SHP77 treated with DMSO at 0.1 percent for 48 hours (cell line): ENCODE measurements around the gene KMT2C.

ENCODE experiments used
- DNase-seq: peaks from one replicate; lab custom pipeline; 2025; lab: John Stamatoyannopoulos, UW

Gene KMT2C

DNA sequence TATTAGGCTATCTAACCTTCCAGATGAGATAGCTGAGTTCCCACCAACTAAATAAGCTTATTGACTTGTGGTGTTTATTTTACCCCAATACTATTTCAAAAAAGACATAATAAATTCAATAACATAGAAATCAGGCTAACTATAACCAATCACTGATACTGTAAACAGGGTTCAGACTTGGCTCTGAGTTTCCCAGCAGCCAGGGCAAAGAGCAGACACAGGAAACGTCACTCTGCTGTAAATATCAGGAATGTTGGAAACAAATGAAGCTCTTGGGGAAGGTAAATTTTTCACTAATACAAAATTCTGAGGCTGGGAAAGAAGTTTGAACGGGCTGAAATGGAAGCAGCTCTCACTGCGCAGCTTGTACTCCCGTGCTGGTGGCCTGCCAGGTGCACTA, 295.7 kb downstream of the KMT2C start:
- no peak for DNase-seq

DNA sequence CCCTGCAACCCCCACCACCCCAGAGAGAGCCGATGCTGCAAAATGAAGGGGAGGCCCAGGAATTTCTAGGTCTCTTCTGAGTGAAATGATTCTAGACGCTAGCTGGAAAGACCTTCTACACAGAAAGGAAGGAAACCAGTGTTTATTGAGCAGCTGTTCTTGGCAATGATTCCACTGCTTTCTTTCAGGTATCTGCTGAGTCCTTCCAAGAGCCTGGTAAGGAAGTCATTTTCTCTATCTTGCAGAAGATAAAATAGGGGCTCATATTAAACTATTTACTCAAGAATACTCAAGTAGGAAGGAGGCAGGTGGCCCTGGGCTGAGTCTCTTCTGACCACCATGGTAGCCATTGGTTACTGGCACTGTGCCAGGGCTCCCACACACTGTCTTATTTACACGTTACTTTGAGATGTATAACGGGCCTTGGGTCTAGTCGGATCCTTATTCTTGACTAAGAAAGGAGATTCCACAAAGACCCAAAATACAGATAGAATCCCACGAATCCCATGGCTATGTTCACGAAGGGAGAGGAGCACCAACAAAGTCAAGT, 298.3 kb downstream of the KMT2C start:
- DNase-seq: no peak

DNA sequence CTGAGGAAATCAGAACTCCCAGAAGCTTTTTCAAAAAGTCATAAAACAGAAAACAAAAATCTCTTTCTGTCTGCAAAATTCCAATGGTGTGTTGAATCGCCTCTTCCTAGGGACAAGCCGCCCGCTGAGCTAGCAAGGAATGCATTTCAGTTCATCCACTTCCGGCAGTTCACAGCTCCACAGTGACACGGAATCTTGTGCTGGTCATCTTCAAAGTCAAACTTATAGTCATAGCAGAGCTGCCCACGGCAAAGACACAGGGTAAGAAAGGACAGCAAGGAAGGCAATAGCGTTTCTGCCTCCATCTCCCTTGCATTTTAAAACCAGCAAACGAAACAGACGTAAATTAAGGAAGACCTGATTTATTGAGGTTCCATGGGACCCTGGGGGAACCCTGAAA, 299.1 kb downstream of the KMT2C start:
- no peak for DNase-seq

DNA sequence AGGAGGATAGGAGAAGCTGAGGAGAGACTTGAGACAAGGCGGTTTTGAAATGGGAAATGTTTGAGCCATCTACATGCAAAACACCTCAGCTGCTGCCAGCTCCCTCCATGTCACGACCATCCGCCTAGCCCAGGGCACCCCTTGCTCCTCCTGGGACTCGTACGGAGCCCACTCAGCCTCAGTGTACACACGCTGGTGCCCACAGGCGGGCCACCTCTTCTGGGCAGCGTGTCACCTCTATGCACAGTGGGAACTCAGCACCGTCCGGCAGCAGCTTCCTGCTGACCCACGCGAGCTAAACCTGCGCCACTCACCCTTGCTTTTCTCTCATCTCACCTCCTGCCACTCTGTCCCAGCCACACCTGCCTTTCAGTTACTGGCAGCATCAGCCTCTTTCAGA, 302.0 kb downstream of the KMT2C start:
- no peak for DNase-seq

DNA sequence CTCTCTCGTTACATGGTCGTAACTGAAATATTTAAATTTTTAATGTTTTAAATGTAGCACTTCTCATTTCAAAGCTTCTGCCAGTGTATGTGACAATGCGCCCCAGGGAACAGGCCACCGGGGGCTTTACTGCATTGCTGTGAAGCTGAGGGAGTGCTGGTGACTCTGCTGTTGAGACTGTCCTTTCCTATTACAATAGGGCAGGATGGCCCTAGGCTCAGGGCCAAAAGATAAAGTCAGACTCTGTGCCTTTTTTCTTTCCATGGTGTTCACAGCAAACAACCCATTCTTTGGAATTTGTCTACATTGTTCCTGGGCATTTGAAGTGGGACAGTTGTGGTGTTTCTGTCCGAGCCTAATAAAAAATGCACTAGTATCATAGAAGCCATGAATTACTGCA, 303.0 kb downstream of the KMT2C start:
- no peak for DNase-seq

DNA sequence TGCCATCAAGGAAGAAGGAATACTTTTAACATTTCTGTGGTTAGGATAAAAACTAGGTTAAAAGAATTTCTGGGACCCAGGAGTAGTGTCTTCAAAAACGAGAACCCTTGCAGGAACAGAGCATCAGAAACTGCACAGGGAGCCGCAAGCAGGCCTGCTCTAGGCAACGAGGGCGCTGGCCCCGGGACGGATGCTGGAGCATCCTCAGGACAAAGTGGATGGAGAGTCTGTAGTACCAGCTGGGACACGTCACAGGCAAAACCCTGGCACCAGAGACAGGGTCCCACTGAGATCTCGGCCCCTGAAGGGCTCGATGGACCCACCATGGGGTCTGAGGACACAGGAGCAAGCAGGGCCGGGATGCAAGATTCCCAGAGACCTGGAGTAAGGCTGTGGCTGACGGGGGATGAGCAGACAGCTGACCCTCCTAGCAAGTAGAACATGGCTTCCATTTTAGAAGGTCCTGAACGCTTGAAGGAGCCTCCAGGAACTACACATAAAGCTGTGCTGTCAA, 303.8 kb downstream of the KMT2C start:
- DNase-seq: no peak

DNA sequence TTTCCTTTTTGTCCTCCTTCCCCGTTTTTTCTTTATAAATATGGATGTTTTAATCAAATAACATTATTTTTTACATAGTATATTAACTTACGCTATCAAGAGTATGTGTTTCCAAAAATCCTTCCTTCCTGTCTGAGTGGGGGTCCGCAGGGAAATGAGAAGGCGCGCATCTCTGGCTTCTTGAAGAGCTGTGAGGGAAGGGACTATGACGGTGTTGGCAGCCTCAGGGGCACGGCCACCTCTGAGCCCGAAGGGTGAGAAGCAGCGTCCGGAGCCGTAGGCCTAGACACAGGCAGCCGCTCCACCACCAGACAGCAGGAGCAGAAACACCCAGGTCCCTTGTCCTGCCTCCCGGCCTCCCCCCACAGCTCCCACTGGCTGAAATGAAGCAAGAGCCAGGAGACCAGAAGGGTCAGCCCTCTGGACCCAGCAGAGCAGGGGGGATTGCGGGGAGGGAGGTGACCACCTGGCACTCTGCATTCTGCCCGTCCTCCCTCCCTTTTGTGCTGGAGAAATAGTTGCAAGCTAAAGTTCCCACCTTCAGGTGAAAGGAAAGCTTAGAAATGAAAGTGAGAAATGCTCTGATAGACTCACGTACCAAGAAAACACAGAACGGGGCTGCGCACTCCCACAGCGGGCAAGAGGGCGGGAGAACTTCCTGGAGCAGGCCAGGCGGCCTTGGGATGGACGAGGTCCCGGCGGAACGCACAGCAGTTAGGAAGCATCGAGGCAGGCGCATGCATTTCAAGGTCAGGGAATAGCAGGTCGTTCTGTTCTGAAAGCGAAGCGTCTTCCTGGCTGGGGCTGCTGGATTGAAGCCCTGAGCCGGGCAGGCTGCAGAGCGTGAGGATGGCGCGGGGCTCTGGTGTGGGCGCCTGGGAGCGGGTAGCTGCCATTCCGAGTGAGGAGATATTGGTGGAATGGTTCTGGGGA, 304.9 kb downstream of the KMT2C start:
- no peak for DNase-seq

DNA sequence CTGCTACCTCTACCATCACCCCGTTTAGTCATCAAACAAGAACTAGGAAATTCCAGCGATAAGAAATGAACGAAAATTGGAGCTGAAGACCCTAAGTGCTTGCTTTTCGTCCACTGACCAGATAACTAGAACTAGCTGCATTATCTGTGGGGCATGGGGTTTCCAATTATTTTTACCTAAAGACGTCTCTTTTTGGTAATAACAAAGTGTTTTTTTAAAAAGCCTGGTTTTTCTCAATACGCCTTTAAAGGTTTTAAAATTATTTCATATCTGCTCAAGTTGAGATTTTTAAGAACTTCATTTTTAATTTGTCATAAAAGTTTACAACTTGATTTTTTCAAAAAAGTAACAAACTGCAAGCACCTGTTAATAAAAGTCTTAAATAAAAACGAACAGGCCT, 306.1 kb downstream of the KMT2C start:
- no peak for DNase-seq

DNA sequence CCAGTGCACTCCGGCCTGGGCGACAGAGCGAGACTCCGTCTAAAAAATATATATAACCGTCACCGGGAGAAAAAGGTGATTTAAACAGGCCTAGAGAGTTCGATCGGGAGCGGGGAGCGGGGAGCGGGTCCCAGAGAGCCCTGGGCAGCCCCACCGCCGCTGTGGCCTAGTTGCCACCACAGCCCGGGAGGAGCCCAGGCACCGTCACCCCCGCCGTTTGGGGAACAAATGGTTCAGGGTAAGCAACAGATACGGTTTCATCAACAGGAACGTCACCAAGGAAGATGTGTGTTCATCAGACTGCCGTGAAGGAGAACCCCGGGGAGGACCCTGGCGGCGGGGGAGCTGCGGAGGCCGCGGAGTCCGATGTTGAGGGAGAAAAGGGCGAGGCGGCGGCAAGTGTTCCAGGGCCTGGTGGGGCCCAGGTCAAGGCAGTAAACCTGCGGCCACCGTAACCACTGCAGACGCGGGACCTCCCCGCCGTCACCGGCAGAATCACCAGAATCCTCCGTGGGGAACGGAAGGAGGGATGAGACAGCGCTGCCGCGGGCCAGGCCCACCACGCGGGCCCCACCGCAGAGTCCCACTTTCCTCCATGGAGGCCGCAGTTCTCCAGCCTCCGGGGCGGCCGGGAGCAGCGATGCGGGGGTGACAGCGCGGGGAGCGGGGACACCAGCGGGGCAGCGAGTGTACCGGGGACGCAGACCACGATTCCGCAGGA, 306.9 kb downstream of the KMT2C start:
- DNase-seq: no peak

DNA sequence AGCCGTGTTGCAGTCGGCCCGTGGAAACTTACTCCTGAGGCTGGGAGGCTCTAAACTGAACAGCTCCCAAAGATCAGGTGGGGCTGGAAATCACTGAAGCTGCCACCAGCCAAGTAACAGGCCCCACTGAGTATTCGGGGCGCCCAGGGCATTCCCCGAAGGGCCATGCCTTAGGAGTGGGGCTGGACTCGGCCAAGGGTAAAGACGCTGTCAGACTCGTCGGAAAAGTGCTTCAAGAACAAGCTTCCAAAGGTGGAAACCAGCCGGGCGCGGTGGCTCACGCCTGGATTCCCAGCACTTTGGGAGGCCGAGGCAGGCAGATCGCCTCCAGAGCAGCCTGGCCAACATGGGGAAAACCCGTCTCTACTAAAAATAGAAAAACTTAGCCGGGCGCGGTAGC, 307.6 kb downstream of the KMT2C start:
- DNase-seq: no peak

DNA sequence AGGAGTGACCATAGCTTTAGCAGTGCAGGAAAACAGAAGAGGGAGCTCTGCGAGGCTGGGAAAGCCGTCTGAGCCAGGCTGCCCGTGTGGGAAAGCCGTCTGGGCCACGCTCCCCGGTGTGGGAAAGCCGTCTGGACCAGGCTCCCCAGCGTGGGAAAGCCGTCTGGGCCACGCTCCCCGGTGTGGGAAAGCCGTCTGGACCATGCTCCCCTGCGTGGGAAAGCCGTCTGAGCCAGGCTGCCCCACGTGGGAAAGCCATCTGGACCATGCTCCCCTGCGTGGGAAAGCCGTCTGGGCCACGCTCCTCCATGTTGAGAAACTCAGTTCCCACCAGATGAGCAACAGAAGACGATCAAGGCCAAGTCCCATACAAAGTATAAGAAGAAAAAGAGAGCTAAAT, 308.6 kb downstream of the KMT2C start:
- no peak for DNase-seq

DNA sequence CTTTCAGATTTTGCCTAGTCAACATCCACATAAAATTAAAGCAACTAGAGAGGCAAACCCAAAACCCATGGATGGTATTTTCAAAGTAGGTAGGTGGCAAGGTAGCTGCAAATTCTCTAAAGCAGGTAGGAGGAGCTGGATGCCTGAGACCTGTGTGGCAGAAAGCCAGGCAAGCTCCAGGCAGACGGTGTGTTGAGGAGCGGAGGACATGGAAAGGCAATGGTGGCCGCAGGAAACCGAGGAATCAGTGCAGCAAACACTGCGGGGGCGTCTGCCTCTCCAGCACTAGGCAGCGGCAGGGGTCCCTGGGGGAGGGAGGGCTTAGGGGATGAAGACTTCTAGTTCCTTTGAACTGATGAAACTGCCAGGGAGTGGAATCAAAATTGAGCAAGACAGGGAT, 309.1 kb downstream of the KMT2C start:
- no peak for DNase-seq

DNA sequence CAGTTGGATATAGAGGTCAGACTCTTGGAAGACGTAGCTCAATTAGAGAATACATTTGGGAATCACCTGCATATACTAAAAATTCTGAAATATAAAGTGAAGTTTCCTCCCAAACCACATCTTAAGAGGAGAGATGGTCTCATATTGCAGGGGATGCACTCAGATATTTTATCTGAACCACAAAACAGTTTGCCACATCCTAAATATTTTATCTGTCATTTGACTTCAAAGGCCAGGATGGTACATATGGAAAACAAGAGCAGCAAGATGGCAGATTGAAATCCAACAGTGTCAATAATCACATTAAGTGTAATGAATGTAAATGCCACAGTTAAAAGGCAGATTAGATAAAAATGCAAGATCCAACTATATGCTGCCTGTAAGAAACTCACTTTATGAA, 313.3 kb downstream of the KMT2C start:
- DNase-seq: no peak

DNA sequence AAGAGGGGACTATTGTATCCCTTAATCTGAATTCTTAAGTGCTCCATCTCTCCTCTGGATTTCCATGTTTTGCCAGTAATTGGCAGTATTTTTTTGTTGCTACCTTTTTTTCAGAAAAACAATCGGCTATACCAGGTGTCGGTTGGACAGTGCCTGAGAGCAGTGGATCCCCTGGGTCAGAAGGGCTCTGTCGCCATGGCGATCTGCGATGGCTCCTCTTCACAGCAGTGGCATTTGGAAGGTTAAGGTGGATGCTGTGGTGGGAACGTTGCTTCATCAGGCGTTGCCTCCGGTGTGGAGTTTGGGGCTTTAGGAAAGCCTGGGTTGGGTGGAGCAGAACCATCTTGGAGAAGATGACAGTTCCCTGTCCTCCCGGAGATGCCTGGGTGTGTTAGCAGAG, 314.4 kb downstream of the KMT2C start:
- DNase-seq: no peak

DNA sequence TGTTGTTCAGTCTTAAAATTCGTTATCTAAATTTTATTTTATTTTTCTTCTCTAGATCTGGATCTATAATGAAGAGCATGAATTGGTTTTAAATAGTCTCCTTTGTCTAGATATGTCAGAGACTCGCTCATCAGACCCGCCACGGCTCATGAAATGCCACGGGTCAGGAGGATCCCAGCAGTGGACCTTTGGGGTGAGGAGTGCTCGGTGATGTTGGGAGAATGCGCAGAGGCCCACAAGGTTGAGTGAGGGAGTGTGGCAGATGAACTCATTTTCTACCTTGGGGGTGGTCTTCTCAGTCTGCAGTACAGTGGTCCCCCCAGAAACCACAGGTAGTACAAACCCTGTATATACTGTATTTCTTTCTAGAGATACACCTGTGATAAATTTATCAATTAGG, 315.0 kb downstream of the KMT2C start:
- DNase-seq: no peak

DNA sequence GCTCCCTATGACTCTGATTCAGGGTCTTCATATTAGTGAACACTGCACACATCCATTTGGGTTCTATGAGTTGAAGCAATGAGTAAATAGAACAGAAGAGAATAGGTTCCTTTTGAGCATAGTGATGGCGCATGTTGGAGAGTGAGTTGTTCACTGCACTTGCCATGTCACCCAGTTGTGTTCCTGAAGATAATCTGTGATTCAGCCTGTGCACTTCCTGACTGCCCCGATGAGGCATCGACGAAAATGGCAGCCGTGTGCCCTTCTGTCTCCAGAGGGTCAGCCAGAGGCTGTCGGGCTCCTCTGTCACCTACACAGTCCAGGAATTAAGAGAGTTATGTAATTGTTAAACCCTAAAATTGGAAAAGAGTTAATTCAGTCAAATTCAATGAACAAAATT, 315.6 kb downstream of the KMT2C start:
- DNase-seq: no peak

DNA sequence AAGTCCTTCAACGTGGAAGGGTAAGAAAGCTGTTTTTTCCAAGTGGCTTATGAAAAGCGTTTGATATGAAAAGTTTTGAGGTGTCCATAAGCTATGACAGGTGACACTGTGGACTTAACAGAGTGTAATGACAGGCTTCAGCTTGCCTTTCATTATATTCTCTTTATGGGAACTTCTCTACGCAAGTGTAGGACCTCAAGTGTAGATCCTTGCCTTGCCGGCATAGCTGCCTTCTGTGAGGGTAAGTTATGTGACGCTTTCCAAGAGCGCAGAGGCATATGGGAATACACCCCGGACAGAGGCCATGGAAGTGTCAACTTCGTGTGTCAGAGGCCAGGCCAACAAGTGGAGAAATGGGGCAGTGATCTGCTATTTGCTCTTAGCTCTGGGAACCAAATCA, 318.4 kb downstream of the KMT2C start:
- DNase-seq: no peak

DNA sequence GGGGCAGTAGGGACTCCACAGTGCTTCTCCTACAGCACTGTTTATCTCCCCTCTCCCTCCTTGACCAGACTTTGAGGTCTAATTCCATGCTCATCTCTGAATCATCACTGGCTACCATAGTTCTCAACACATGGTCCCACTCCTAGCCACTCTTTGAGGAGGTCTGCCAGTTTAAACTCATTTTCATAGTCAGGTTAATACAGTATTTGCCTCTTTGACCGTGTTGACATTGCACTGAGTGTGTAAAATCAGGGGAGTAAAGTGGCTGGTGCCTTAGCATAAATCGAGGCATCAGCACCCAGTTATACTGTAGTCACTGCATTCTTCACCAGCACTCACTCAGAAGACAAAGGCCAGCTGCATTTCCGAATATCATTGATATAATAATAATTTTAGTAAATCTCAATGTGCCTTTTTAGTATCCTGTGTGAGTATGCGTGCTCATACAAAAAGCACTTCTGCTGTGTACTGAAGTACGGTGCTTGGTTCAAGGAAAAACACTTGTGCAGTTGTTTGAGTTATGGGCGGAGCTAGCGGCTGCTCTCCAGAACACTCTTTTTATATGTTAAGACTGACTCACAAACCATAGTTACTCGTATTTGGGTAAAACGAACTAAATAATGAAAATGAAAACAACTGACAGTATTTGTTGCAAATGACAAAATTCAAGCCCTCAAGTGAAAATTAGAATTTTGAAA, 320.6 kb downstream of the KMT2C start:
- no peak for DNase-seq

DNA sequence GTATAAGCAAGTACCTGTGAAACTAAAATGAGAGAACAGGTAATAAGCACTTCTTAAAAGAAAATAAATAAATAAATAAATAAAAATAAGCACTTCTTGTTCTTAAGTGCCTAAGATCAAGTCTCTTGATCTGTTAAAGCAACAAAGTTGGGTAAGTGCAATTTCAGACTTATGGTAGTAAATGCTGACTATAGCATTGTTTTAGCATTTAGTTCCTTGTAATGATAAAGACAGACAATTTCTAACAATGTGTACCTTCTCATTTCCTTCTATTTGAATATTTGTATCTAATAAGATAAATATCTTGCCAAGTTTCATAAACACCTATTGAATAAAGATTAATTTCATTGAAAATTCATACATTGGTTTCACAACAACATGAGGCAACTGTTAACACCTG, 323.0 kb downstream of the KMT2C start:
- DNase-seq: no peak

DNA sequence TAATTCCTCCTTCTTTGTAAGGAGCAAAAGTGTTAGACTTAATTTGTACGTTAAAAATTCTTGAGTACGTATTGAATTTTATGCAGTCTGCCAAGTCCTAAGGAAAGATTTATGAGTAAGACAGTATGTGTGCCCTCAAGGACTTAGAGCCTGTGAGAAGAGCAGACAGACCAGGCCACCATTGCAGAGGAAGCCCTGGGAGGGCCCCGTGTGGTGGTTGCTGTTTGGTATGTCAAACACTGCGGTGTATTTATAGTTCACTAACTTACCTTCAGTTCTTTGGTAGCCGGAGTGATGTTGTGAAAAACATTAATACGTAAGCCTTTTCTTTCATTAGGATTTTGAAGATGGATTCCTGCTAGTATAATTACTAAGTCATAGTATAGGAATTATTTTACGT, 327.4 kb downstream of the KMT2C start:
- no peak for DNase-seq

DNA sequence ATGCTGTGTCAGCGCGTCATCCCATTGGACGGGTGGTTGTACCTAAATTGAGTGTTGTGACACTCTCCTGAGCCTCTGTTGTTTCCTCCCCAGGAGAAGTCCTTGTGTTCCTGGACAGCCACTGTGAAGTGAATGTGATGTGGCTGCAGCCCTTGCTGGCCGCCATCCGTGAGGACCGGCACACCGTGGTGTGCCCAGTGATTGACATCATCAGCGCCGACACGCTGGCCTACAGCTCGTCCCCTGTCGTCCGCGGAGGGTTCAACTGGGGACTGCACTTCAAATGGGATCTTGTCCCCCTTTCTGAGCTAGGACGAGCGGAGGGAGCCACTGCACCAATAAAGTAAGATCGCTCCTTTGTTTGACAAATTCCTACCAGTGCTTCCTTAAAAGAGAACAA, 327.9 kb downstream of the KMT2C start:
- no peak for DNase-seq

DNA sequence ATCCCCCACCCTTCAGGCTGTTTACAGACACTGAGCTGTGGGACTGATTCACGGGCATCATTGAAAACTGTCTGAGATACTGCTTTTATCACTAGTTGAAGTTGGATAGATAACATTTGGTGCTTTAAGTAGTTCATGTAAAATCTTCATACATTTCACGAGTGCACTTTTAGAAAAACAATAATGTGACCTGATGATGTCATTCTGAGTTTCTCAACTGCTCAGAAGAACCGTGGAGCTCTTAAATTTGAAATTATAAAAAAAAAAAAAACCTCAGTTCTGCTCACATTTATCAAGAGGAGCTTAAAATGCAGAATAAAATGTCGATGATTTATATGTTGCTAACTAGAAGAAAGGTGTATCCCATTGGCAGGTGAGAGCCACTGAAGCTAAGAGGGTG, 328.8 kb downstream of the KMT2C start:
- DNase-seq: no peak
